Naive thymus-derived CD4-positive, alpha-beta T cell (primary cell): ENCODE measurements around the gene ID4. TPM values are rescaled to one million over a fixed set of nuclear protein-coding genes. Genes with fewer than 3 reads are reported as not detected.

Experiments
- ATAC-seq: fragments of 150-1000 bp; cut with Tn5 transposase; 2 replicates; pipeline ENCODE4 v1.10.0; 2021; ENCODE audit warnings: mild to moderate bottlenecking, moderate library complexity
- CTCF ChIA-PET: fragments of 350-600 bp; sonication (Branson Sonifier 250); formaldehyde crosslinking; loops from one replicate; lab custom pipeline; 2021; ENCODE audit warnings: antibody characterized with exemption; lab: Charles Lee
- POLR2A ChIA-PET: fragments of 350-600 bp; sonication (Branson Sonifier 250); formaldehyde crosslinking; loops from one replicate; lab custom pipeline; 2021; ENCODE audit warnings: antibody characterized with exemption, inconsistent platforms; lab: Charles Lee
- DNase-seq, 9 donors: peaks; one replicate each; pipeline versions ENCODE4 v3.0.0 to v3.0.0-alpha.2; 2020 to 2022; ENCODE audit warnings: mixed read lengths in 1 of 9
- H3K27ac ChIP-seq: one replicate; pipeline ENCODE4 v1.7.0; 2013; ENCODE audit warnings: mild to moderate bottlenecking, low read depth, low read length, moderate library complexity
- H3K27me3 ChIP-seq, 2 donors: one replicate each; pipeline ENCODE4 v1.7.0; 2013; ENCODE audit warnings: low read length in 2 of 2, mild to moderate bottlenecking in 2 of 2, moderate library complexity in 2 of 2; ENCODE audit not compliant: control insufficient read depth in 2 of 2, insufficient read depth in 2 of 2
- H3K36me3 ChIP-seq, 3 experiments: 1 replicate in 2 of 3; 2 replicates in 1 of 3; pipeline ENCODE4 v1.7.0; 2013; ENCODE audit warnings: low read length in 3 of 3, mild to moderate bottlenecking in 3 of 3, moderate library complexity in 1 of 3; ENCODE audit not compliant: insufficient read depth in 3 of 3, control insufficient read depth in 2 of 3
- H3K4me1 ChIP-seq, 2 donors: one replicate each; pipeline ENCODE4 v1.7.0; 2013; ENCODE audit warnings: low read length in 2 of 2, mild to moderate bottlenecking in 2 of 2, moderate library complexity in 1 of 2; ENCODE audit not compliant: control insufficient read depth in 2 of 2, insufficient read depth in 2 of 2
- H3K4me3 ChIP-seq: 2 replicates; pipeline ENCODE4 v1.7.0; 2013; ENCODE audit warnings: mild to moderate bottlenecking, low read length
- H3K9me3 ChIP-seq, 3 experiments: 1 replicate in 2 of 3; 2 replicates in 1 of 3; pipeline ENCODE4 v1.7.0; 2013; ENCODE audit warnings: low read length in 3 of 3; ENCODE audit not compliant: control insufficient read depth in 2 of 3
- H3K27ac Mint-ChIP-seq, 9 donors: one replicate each; pipeline ENCODE4 v1.8.0; 2020 to 2022; ENCODE audit warnings: mixed read lengths in 9 of 9, mild to moderate bottlenecking in 8 of 9, moderate library complexity in 5 of 9, inconsistent platforms in 2 of 9
- H3K27me3 Mint-ChIP-seq, 5 donors: one replicate each; pipeline ENCODE4 v1.8.0; 2021 to 2022; ENCODE audit warnings: mixed read lengths in 5 of 5, mild to moderate bottlenecking in 1 of 5
- H3K36me3 Mint-ChIP-seq, 5 donors: one replicate each; pipeline ENCODE4 v1.8.0; 2020 to 2022; ENCODE audit warnings: mixed read lengths in 5 of 5, mild to moderate bottlenecking in 3 of 5, inconsistent platforms in 1 of 5
- H3K4me1 Mint-ChIP-seq, 7 donors: one replicate each; pipeline ENCODE4 v1.8.0; 2020 to 2022; ENCODE audit warnings: mixed read lengths in 7 of 7, mild to moderate bottlenecking in 3 of 7, inconsistent platforms in 1 of 7
- H3K4me3 Mint-ChIP-seq, 10 donors: one replicate each; pipeline ENCODE4 v1.8.0; 2020 to 2022; ENCODE audit warnings: mild to moderate bottlenecking in 10 of 10, mixed read lengths in 10 of 10, moderate library complexity in 6 of 10, inconsistent platforms in 2 of 10
- H3K9me3 Mint-ChIP-seq, 11 donors: one replicate each; pipeline ENCODE4 v1.8.0; 2020 to 2022; ENCODE audit warnings: mixed read lengths in 11 of 11, mild to moderate bottlenecking in 4 of 11, inconsistent platforms in 1 of 11, moderate library complexity in 1 of 11
- intact Hi-C, 2 donors: fragments of 100-400 bp; cut with micrococcal nuclease; formaldehyde crosslinking; loops; one replicate each; pipeline ENCODE4 v1.15.1; 2023
- polyA plus RNA-seq, 2 donors: library from polyadenylated mRNA; unstranded; fragments of 300-500 nt; fragmentation: Illumina TruSeq; gene quantifications; one replicate each; pipeline ENCODE4 v1.2.3, GENCODE V29; 2021
- total RNA-seq, 6 experiments: library from RNA in 5 of 6; stranded (reverse) in 5 of 6; gene quantifications; 1 replicate in 5 of 6; 2 replicates in 1 of 6; pipeline ENCODE4 v1.2.3 and lab custom pipeline; 2021 to 2026

Gene ID4
- total and polyA plus RNA-seq, 7 experiments from 2014 or later, result not detected

DNA sequence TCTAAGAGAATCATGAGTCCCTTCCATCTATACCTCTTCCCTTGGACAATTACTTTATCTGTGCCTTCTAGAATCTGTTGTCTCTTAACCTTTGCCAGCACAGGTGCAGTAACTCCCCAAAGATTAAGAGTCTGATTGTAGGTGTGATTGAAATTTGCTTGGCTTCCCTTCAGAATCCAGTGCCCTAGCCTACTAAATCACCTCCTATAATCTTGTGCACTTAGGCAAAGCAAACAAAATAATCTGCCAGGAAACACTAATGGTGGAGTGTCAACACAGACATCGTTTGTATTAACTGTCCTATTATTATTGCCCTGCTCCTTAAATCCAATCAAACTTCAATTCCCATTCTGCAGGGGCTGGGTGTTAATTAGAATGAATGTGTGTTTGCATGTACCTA, 28.0 kb downstream of the ID4 start:
- Histone ChIP-seq H3K36me3 (no peaks in the 10 kb centered on the region), H3K27ac (no peak overlapping the region), H3K4me1 (no peaks in the 10 kb centered on the region), H3K4me3 (no peak overlapping the region), H3K9me3 (no peaks in the 10 kb centered on the region), H3K27me3 (no peaks in the 10 kb centered on the region)
- DNase-seq, result no peak
- H3K9me3 Mint-ChIP-seq, result peaks cover 0 to 4% (median 0%) of the 10 kb centered on the region in 11 donors
- H3K27ac Mint-ChIP-seq, result no peak overlapping the region
- no peaks in the 10 kb centered on the region for H3K4me1 Mint-ChIP-seq
- no peaks in the 10 kb centered on the region for H3K36me3 Mint-ChIP-seq
- no peak for ATAC-seq
- POLR2A ChIA-PET, result no interaction called here
- peaks cover 0 to 5% (median 0%) of the 10 kb centered on the region in 5 donors for H3K27me3 Mint-ChIP-seq
- no peak overlapping the region for H3K4me3 Mint-ChIP-seq
- CTCF ChIA-PET, result no interaction called here
- intact Hi-C loops, result no loop called here

DNA sequence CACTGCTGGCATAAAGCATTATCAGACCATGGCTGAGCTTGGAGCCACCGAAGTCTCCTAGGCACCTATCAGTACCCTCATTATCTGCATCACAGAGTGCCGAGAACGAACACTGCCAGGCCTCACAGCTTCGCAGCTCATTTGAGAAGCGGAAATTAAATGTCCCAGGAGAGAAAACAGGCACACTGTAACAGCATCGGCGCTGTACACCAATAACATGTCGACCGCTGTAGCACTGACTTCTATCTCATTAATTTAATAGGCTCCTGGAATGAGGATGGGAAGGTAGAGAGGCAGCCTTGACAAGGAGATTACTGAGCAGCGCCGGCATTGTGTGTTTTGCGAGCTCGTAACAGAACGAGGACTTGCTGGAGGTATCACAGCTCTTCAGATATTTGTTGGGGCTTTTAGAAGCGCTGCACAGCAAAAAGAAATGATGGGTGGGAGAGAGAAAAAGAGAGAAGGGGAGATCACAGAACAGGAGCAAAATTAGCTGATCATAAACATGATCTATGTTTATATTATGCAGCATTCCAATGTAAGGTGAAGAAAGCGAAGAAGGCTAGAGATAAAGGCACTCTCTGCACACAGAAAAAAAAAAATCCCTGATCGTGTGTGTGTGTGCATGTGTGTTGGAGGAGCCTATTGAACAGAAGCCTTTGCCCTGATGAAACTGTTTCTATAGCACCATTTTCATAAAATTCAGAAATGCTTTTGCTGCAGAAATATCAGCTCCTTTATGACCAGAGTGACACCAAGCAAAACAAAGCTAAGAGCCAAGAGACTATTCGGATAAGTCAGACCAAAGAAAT, 29.2 kb downstream of the ID4 start:
- no peaks in the 10 kb centered on the region for H3K9me3 ChIP-seq
- Mint-ChIP-seq H3K9me3 (peaks cover 0 to 4% (median 0%) of the 10 kb centered on the region in 11 donors), H3K4me3 (no peak overlapping the region), H3K36me3 (no peaks in the 10 kb centered on the region), H3K27ac (no peak overlapping the region), H3K4me1 (no peaks in the 10 kb centered on the region), H3K27me3 (peaks cover 0 to 4% (median 0%) of the 10 kb centered on the region in 5 donors)
- ChIA-PET CTCF (no interaction called here), POLR2A (no interaction called here)
- intact Hi-C loops, result no loop called here
- H3K27me3 ChIP-seq, result no peaks in the 10 kb centered on the region
- no peaks in the 10 kb centered on the region for H3K4me1 ChIP-seq
- H3K4me3 ChIP-seq, result no peak overlapping the region
- no peaks in the 10 kb centered on the region for H3K36me3 ChIP-seq
- ATAC-seq (no peak), DNase-seq (no peak)
- H3K27ac ChIP-seq, result no peak overlapping the region

DNA sequence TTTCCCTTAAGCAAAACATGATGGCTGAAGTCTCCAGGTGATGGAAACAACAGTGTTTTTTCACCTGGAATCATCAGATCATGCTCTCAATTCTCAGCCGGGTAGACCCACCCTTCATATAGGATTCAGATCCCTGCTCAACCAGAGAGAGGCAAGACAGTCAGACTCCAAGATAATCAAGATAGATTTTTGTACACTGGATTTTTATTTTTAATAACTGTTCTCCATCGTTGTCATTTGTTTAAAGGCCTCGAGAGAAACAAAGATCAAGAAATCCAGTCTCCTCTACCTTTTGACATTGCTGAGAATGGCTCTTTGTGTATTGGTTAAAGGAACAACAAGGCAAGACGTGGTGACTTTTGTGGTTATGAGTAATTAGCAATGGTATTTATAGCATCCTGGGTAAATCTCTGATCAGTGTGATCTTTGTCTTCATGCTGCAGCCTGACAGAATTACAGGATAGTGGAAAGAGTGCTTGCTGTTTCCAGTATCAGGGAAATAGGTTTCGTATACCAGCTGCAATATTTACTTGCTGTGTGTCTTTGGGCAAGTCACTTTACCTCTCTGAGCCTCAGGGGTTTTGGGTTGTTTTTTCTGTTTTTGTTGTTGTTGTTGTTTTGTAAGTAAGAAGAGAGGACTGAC, 29.9 kb downstream of the ID4 start:
- intact Hi-C loops, result no loop called here
- Histone ChIP-seq H3K9me3 (no peaks in the 10 kb centered on the region), H3K4me1 (no peaks in the 10 kb centered on the region), H3K27me3 (no peaks in the 10 kb centered on the region), H3K36me3 (no peaks in the 10 kb centered on the region), H3K4me3 (no peak overlapping the region), H3K27ac (no peak overlapping the region)
- Mint-ChIP-seq H3K9me3 (peaks cover 0 to 4% (median 0%) of the 10 kb centered on the region in 11 donors), H3K4me1 (no peaks in the 10 kb centered on the region), H3K27ac (no peak overlapping the region), H3K36me3 (no peaks in the 10 kb centered on the region), H3K4me3 (no peak overlapping the region), H3K27me3 (peaks cover 0 to 4% (median 0%) of the 10 kb centered on the region in 5 donors)
- ATAC-seq (no peak), DNase-seq (no peak)
- CTCF ChIA-PET, result no interaction called here
- POLR2A ChIA-PET, result no interaction called here

DNA sequence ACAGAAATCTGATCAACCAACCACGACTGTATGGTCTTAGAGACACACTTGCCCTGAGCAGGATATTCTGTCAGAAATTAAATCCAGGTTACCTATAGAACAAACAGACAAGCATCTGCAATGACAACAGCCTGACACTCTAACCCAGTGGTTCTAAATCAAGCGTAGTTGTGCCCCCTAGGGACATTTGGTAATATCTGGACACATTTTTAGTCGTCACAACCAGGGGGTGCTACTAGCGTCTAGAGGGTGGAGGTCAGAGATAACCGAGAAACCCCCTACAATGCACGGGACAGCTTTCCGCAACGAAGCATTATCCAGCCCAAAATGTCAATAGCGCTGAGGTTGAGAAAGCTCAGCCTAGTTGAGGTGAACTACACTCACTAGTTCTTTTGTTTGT, 32.3 kb downstream of the ID4 start:
- no peak for ATAC-seq
- Mint-ChIP-seq H3K4me3 (no peak overlapping the region), H3K4me1 (no peaks in the 10 kb centered on the region), H3K36me3 (no peaks in the 10 kb centered on the region), H3K27me3 (peaks cover 0 to 7% (median 3%) of the 10 kb centered on the region in 5 donors), H3K27ac (peak overlapping the region in 1 of 9 donors; percentile 26), H3K9me3 (peaks cover 0 to 4% (median 0%) of the 10 kb centered on the region in 11 donors)
- CTCF ChIA-PET, result no interaction called here
- intact Hi-C loops, result no loop called here
- Histone ChIP-seq H3K36me3 (no peaks in the 10 kb centered on the region), H3K27ac (no peak overlapping the region), H3K4me1 (no peaks in the 10 kb centered on the region), H3K27me3 (no peaks in the 10 kb centered on the region), H3K9me3 (no peaks in the 10 kb centered on the region), H3K4me3 (no peak overlapping the region)
- DNase-seq, result no peak
- POLR2A ChIA-PET, result no interaction called here

DNA sequence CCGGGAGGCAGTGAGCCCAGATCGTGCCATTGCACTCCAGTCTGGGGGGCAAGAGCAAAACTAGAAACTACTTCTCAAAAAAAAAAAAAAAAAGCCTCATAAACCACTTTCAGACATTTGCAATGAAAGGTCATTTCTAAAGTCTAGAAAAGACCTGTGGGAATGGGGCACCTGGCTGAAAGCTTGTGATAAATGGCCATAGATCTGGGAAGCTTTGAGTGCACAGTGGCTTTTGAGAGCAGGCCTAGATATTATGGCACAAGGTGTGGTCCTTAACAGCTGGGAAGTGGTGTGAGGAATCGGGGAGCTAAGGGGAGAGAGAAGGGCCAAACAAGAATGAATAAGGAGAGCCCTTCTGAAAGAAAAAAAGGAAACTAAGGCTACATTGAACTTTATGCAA, 33.2 kb downstream of the ID4 start:
- no peaks in the 10 kb centered on the region for H3K9me3 ChIP-seq
- ATAC-seq (no peak), DNase-seq (no peak)
- no peak overlapping the region for H3K4me3 ChIP-seq
- no peaks in the 10 kb centered on the region for H3K36me3 ChIP-seq
- Mint-ChIP-seq H3K4me3 (no peak overlapping the region), H3K9me3 (peaks cover 0 to 4% (median 0%) of the 10 kb centered on the region in 11 donors), H3K36me3 (no peaks in the 10 kb centered on the region), H3K4me1 (no peaks in the 10 kb centered on the region), H3K27ac (no peak overlapping the region), H3K27me3 (peaks cover 0 to 9% (median under 1%) of the 10 kb centered on the region in 5 donors)
- H3K27me3 ChIP-seq, result no peaks in the 10 kb centered on the region
- no peaks in the 10 kb centered on the region for H3K4me1 ChIP-seq
- intact Hi-C loops, result no loop called here
- ChIA-PET CTCF (no interaction called here), POLR2A (no interaction called here)
- no peak overlapping the region for H3K27ac ChIP-seq

DNA sequence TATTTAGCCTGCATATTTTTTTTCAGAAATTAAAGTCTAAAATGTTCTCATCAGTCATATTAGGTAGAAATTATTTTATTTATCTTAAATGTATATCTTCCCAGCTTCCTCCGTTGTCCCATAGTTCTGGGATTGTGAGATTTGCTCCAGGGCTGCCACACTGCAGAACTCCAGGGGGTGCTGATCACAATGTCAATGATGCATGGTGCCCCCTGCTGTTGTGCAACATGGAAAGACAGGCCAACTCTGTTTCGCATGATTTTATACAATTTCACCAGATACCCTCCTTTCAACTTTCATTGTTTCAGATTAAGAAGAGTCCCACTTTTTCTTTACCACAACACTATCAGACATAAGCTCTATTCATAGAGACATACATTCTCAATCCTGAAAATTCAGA, 35.9 kb downstream of the ID4 start:
- Histone ChIP-seq H3K36me3 (no peaks in the 10 kb centered on the region), H3K4me1 (no peaks in the 10 kb centered on the region), H3K9me3 (no peaks in the 10 kb centered on the region), H3K4me3 (no peak overlapping the region), H3K27me3 (no peaks in the 10 kb centered on the region), H3K27ac (no peak overlapping the region)
- CTCF ChIA-PET, result no interaction called here
- Mint-ChIP-seq H3K27ac (no peak overlapping the region), H3K4me1 (no peaks in the 10 kb centered on the region), H3K9me3 (peaks cover 0 to 4% (median 0%) of the 10 kb centered on the region in 11 donors), H3K27me3 (peaks cover 0 to 14% (median 5%) of the 10 kb centered on the region in 5 donors), H3K36me3 (no peaks in the 10 kb centered on the region), H3K4me3 (no peak overlapping the region)
- intact Hi-C loops, result no loop called here
- no peak for DNase-seq
- ATAC-seq, result no peak
- POLR2A ChIA-PET, result no interaction called here
